ENCODE measurements around the gene EFCAB10.

EFCAB10 gene

GRCh38 chr7:105621176-105621575 lies 39.9 kb upstream of the EFCAB10 start:
- H3K27ac ChIP-seq (ENCODE audit: low read depth, low read length), result no peak overlapping the region
- H3F3A ChIP-seq (ENCODE audit: control insufficient read depth, insufficient read depth), result no peaks in the 10 kb centered on the region
- H3K4me3 ChIP-seq (ENCODE audit: low read length), result no peak overlapping the region
- TF ChIP-seq EZH2phosphoT487 (IDR thresholded peaks at IDR 0.05; ENCODE audit: borderline replicate concordance, low read length), result no peak
- TF ChIP-seq, protein P1, sequence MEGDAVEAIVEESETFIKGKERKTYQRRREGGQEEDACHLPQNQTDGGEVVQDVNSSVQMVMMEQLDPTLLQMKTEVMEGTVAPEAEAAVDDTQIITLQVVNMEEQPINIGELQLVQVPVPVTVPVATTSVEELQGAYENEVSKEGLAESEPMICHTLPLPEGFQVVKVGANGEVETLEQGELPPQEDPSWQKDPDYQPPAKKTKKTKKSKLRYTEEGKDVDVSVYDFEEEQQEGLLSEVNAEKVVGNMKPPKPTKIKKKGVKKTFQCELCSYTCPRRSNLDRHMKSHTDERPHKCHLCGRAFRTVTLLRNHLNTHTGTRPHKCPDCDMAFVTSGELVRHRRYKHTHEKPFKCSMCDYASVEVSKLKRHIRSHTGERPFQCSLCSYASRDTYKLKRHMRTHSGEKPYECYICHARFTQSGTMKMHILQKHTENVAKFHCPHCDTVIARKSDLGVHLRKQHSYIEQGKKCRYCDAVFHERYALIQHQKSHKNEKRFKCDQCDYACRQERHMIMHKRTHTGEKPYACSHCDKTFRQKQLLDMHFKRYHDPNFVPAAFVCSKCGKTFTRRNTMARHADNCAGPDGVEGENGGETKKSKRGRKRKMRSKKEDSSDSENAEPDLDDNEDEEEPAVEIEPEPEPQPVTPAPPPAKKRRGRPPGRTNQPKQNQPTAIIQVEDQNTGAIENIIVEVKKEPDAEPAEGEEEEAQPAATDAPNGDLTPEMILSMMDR (IDR thresholded peaks at IDR 0.05; ENCODE audit: low read depth, low read length, poor library complexity, severe bottlenecking), result no peak
- no peaks in the 10 kb centered on the region for H3K9me2 ChIP-seq (replicated peaks; ENCODE audit: control insufficient read depth, low read length)
- no peaks in the 10 kb centered on the region for H3K27me3 ChIP-seq (ENCODE audit: control insufficient read depth, low read length)
- H3K79me2 ChIP-seq (ENCODE audit: control insufficient read depth, low read length), result no peaks in the 10 kb centered on the region
- no peaks in the 10 kb centered on the region for H3K4me1 ChIP-seq (ENCODE audit: control insufficient read depth, low read length)
- H4K20me1 ChIP-seq (ENCODE audit: control insufficient read depth, insufficient read depth, low read depth, low read length), result no peaks in the 10 kb centered on the region
- H3K36me3 ChIP-seq (ENCODE audit: control insufficient read depth, low read length), result peaks cover 15% of the 10 kb centered on the region; the same call in 1 of the 2 replicates
- H3K9me3 ChIP-seq (ENCODE audit: control insufficient read depth, insufficient read depth, low read length), result no peaks in the 10 kb centered on the region
- no peak overlapping the region for H3K4me2 ChIP-seq (ENCODE audit: low read length)

DNA sequence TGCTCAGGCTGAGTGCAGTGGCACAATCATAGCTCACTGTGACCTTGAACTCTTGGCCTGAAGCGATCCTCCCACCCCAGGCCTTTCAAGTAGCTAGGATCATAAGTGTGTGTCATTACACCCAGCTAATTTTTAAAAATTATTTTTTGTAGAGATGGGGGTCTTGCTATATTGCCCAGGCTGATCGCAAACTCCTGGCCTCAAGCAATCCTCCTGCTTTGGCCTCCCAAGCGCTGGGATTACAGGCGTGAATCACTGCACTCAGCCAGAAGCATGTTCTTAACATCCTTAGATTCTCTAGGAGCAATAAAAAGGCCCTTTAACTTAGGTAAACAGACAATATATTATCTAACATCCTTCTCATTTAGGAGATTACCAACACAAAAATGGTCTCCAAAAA lies 38.3 kb upstream of the EFCAB10 start:
- no peaks in the 10 kb centered on the region for H4K20me1 ChIP-seq (ENCODE audit: control insufficient read depth, insufficient read depth, low read depth, low read length)
- no peaks in the 10 kb centered on the region for H3F3A ChIP-seq (ENCODE audit: control insufficient read depth, insufficient read depth)
- H3K27me3 ChIP-seq (ENCODE audit: control insufficient read depth, low read length), result no peaks in the 10 kb centered on the region
- H3K4me2 ChIP-seq (ENCODE audit: low read length), result no peak overlapping the region
- TF ChIP-seq, protein P1 (IDR thresholded peaks at IDR 0.05; ENCODE audit: low read depth, low read length, poor library complexity, severe bottlenecking), result no peak
- no peak for TF ChIP-seq EZH2phosphoT487 (IDR thresholded peaks at IDR 0.05; ENCODE audit: borderline replicate concordance, low read length)
- no peak overlapping the region for H3K4me3 ChIP-seq (ENCODE audit: low read length)
- peaks cover 12% of the 10 kb centered on the region; the same call in 1 of the 2 replicates for H3K36me3 ChIP-seq (ENCODE audit: control insufficient read depth, low read length)
- no peaks in the 10 kb centered on the region for H3K4me1 ChIP-seq (ENCODE audit: control insufficient read depth, low read length)
- no peaks in the 10 kb centered on the region for H3K9me2 ChIP-seq (replicated peaks; ENCODE audit: control insufficient read depth, low read length)
- H3K9me3 ChIP-seq (ENCODE audit: control insufficient read depth, insufficient read depth, low read length), result no peaks in the 10 kb centered on the region
- H3K79me2 ChIP-seq (ENCODE audit: control insufficient read depth, low read length), result no peaks in the 10 kb centered on the region
- no peak overlapping the region for H3K27ac ChIP-seq (ENCODE audit: low read depth, low read length)

- TF ChIP-seq, protein P1 (IDR thresholded peaks at IDR 0.05; ENCODE audit: low read depth, low read length, poor library complexity, severe bottlenecking), result no peak
- no peak for TF ChIP-seq EZH2phosphoT487 (IDR thresholded peaks at IDR 0.05; ENCODE audit: borderline replicate concordance, low read length)
- peaks cover 6% of the 10 kb centered on the region; the same call in 1 of the 2 replicates for H3K36me3 ChIP-seq (ENCODE audit: control insufficient read depth, low read length)
These were observed 36.7 kb upstream of the EFCAB10 start for GRCh38 chr7:105618016-105618296.

More at GRCh38 chr7:105618016-105618296, 36.7 kb upstream of the EFCAB10 start:
- Histone ChIP-seq H3K4me1 (ENCODE audit: control insufficient read depth, low read length) (no peaks in the 10 kb centered on the region), H3K27ac (ENCODE audit: low read depth, low read length) (no peak overlapping the region), H3K4me2 (ENCODE audit: low read length) (no peak overlapping the region), H3K4me3 (ENCODE audit: low read length) (no peak overlapping the region), H3K79me2 (ENCODE audit: control insufficient read depth, low read length) (no peaks in the 10 kb centered on the region), H4K20me1 (ENCODE audit: control insufficient read depth, insufficient read depth, low read depth, low read length) (no peaks in the 10 kb centered on the region), H3K27me3 (ENCODE audit: control insufficient read depth, low read length) (no peaks in the 10 kb centered on the region), H3F3A (ENCODE audit: control insufficient read depth, insufficient read depth) (no peaks in the 10 kb centered on the region), H3K9me2 (replicated peaks; ENCODE audit: control insufficient read depth, low read length) (no peaks in the 10 kb centered on the region), H3K9me3 (ENCODE audit: control insufficient read depth, insufficient read depth, low read length) (no peaks in the 10 kb centered on the region)

All from DOHH2 (cell line).